DND-41 (cell line): ENCODE data around the gene ADAMTSL5.

Experiments
- ATAC-seq: fragments of 200-7000 bp; cut with Tn5 transposase; 3 replicates; pipeline ENCODE4 v1.9.1; 2021; ENCODE audit warnings: low read depth; ENCODE audit not compliant: insufficient read depth
- DNase-seq: peaks from one replicate; pipeline ENCODE4 v3.0.0-alpha.2; 2020
- H2AFZ ChIP-seq: 2 replicates; pipeline ENCODE4 v1.6.0; 2012; ENCODE audit warnings: low read depth, low read length
- H3K27ac ChIP-seq: 2 replicates; pipeline ENCODE4 v1.5.1; 2012; ENCODE audit warnings: low read length, inconsistent platforms
- H3K27me3 ChIP-seq: fragments of 200-600 bp; sonication (generic); 2 replicates; pipeline ENCODE4 v1.6.0; 2012; ENCODE audit warnings: low read length, mild to moderate bottlenecking, inconsistent platforms; ENCODE audit not compliant: insufficient read depth, poor library complexity
- H3K36me3 ChIP-seq: 2 replicates; pipeline ENCODE4 v1.5.1; 2012; ENCODE audit warnings: low read length, inconsistent platforms; ENCODE audit not compliant: insufficient read depth
- H3K4me1 ChIP-seq: 2 replicates; pipeline ENCODE4 v1.5.1; 2012; ENCODE audit warnings: mild to moderate bottlenecking, low read length; ENCODE audit not compliant: insufficient read depth
- H3K4me2 ChIP-seq: 2 replicates; pipeline ENCODE4 v1.6.0; 2012; ENCODE audit warnings: mild to moderate bottlenecking, moderate library complexity, low read length, inconsistent platforms; ENCODE audit not compliant: insufficient read depth
- H3K4me3 ChIP-seq, 2 experiments: fragments of 200-600 bp in 1 of 2; shearing (Covaris generic) in 1 of 2; 2 replicates each; pipeline ENCODE4 v1.5.1; 2012 to 2016; ENCODE audit warnings: inconsistent platforms in 2 of 2, low read length in 2 of 2, mild to moderate bottlenecking in 2 of 2, low read depth in 1 of 2, moderate library complexity in 1 of 2
- H3K79me2 ChIP-seq: 2 replicates; pipeline ENCODE4 v1.6.0; 2012; ENCODE audit warnings: low read length, inconsistent platforms; ENCODE audit not compliant: insufficient read depth
- H3K9ac ChIP-seq: 2 replicates; pipeline ENCODE4 v1.6.0; 2012; ENCODE audit warnings: low read depth, mild to moderate bottlenecking, inconsistent platforms, low read length, moderate library complexity
- H3K9me3 ChIP-seq: 2 replicates; pipeline ENCODE4 v1.5.1; 2012; ENCODE audit warnings: low read length, moderate library complexity, mild to moderate bottlenecking, inconsistent platforms; ENCODE audit not compliant: insufficient read depth, severe bottlenecking
- H4K20me1 ChIP-seq: 2 replicates; pipeline ENCODE4 v1.6.0; 2012; ENCODE audit warnings: low read length; ENCODE audit not compliant: insufficient read depth
- CTCF ChIP-seq: IDR thresholded peaks from 2 replicates; pipeline ENCODE4 v1.5.1; 2012; ENCODE audit warnings: borderline replicate concordance, low read length, moderate library complexity, mild to moderate bottlenecking; ENCODE audit not compliant: poor library complexity, severe bottlenecking; ENCODE audit errors: extremely low read depth
- EZH2 ChIP-seq: IDR thresholded peaks from 3 replicates; pipeline ENCODE4 v1.6.1; 2012; ENCODE audit warnings: borderline replicate concordance, low read depth, mild to moderate bottlenecking, moderate library complexity, low read length, inconsistent platforms; ENCODE audit not compliant: severe bottlenecking

ADAMTSL5 gene

GRCh38 chr19:1558552-1558951, 45.7 kb upstream of the ADAMTSL5 start:
- TF ChIP-seq CTCF (no peak), EZH2 (no peak)
- Histone ChIP-seq H3K36me3 (peaks cover 14% of the 10 kb centered on the region), H4K20me1 (peaks cover 48% of the 10 kb centered on the region), H3K9me3 (no peaks in the 10 kb centered on the region), H3K27me3 (no peaks in the 10 kb centered on the region), H2AFZ (no peak overlapping the region), H3K4me1 (no peaks in the 10 kb centered on the region), H3K4me3 (no peak overlapping the region), H3K79me2 (peaks cover 43% of the 10 kb centered on the region), H3K27ac (no peak overlapping the region), H3K9ac (no peak overlapping the region), H3K4me2 (no peak overlapping the region)
- no peak for ATAC-seq
- no peak for DNase-seq

- H4K20me1 ChIP-seq: peaks cover 38% of the 10 kb centered on the region
- no peak overlapping the region for H3K9ac ChIP-seq
- no peak overlapping the region for H2AFZ ChIP-seq
- H3K4me1 ChIP-seq: no peaks in the 10 kb centered on the region
- H3K36me3 ChIP-seq: peaks cover 14% of the 10 kb centered on the region
- TF ChIP-seq CTCF (no peak), EZH2 (no peak)
- H3K27ac ChIP-seq: no peak overlapping the region
- H3K4me3 ChIP-seq: no peak overlapping the region
- H3K4me2 ChIP-seq: no peak overlapping the region
- H3K27me3 ChIP-seq: no peaks in the 10 kb centered on the region
- no peak for DNase-seq
- H3K79me2 ChIP-seq: peaks cover 28% of the 10 kb centered on the region
- ATAC-seq: no peak
- H3K9me3 ChIP-seq: no peaks in the 10 kb centered on the region
Measured at GRCh38 chr19:1556390-1557070, 43.7 kb upstream of the ADAMTSL5 start.

GRCh38 chr19:1555487-1556389, 42.9 kb upstream of the ADAMTSL5 start:
- Histone ChIP-seq H3K9ac (no peak overlapping the region), H2AFZ (no peak overlapping the region), H4K20me1 (peaks cover 30% of the 10 kb centered on the region), H3K27me3 (no peaks in the 10 kb centered on the region), H3K36me3 (peaks cover 9% of the 10 kb centered on the region), H3K79me2 (peaks cover 20% of the 10 kb centered on the region), H3K9me3 (no peaks in the 10 kb centered on the region), H3K4me1 (no peaks in the 10 kb centered on the region), H3K4me2 (no peak overlapping the region), H3K4me3 (no peak overlapping the region), H3K27ac (no peak overlapping the region)
- ATAC-seq (no peak), DNase-seq (no peak)
- TF ChIP-seq EZH2: no peak
- no peak for TF ChIP-seq CTCF
